HCT116 (cell line): ENCODE results near the gene MYL5. TPM values are rescaled to one million over a fixed set of nuclear protein-coding genes. Genes with fewer than 3 reads are reported as not detected.

Experiments
- ATAC-seq: fragments of 200-7000 bp; cut with Tn5 transposase; 2 replicates; pipeline ENCODE4 v1.9.1; 2020; ENCODE audit warnings: mild to moderate bottlenecking, moderate library complexity
- BruUV-seq: library from RNA; stranded (reverse); fragments of 400-500 nt; replicated peaks from 2 replicates; lab custom pipeline; 2021; lab: Mats Ljungman, UMichigan
- CTCF ChIA-PET: fragments of 300-600 bp; sonication (Branson Sonifier 250); formaldehyde crosslinking; loops from one replicate; lab custom pipeline; 2021; ENCODE audit warnings: antibody characterized with exemption; lab: Charles Lee
- POLR2A ChIA-PET: fragments of 300-600, 350-600 bp; sonication (Branson Sonifier 250); formaldehyde crosslinking; loops from one replicate; lab custom pipeline; 2021; ENCODE audit warnings: antibody characterized with exemption; lab: Charles Lee
- RAD21 ChIA-PET, 2 experiments: fragments of 300-600 bp; sonication (Branson Sonifier 250); formaldehyde crosslinking; loops; one replicate each; lab custom pipeline; 2023; ENCODE audit warnings: low total read pairs in 2 of 2; ENCODE audit not compliant: uncharacterized antibody in 2 of 2, unreplicated experiment in 2 of 2, low non-redundant PET in 1 of 2; lab: Charles Lee
- DNase-seq: peaks from one replicate; pipeline ENCODE4 v3.0.0-alpha.2; 2010; ENCODE audit warnings: low read depth, low spot score
- H2AFZ ChIP-seq: fragments of 200-600 bp; shearing (Covaris generic), sonication (generic); 2 replicates; pipeline ENCODE4 v1.6.1; 2017; ENCODE audit warnings: low read depth, mixed run types, mixed read lengths, antibody characterized with exemption, low read length; ENCODE audit not compliant: poor library complexity, severe bottlenecking
- H3K27ac ChIP-seq: 2 replicates; pipeline ENCODE4 v1.5.1; 2012; ENCODE audit warnings: low read depth, low read length
- H3K27me3 ChIP-seq: fragments of 200-600 bp; sonication (generic); 2 replicates; pipeline ENCODE4 v1.6.1; 2016; ENCODE audit warnings: mixed run types, low read length, mixed read lengths; ENCODE audit not compliant: insufficient read depth
- H3K36me3 ChIP-seq, 2 experiments: fragments of 200-500 bp in 1 of 2; fragments of 200-600 bp in 1 of 2; sonication (Bioruptor generic) in 1 of 2; sonication (generic) in 1 of 2; 2 replicates each; pipeline versions ENCODE4 v1.5.1 to v1.6.1; 2014 to 2016; ENCODE audit warnings: low read length in 2 of 2, inconsistent platforms in 1 of 2, mixed read lengths in 1 of 2, mixed run types in 1 of 2; ENCODE audit not compliant: insufficient read depth in 2 of 2, control insufficient read depth in 1 of 2
- H3K4me1 ChIP-seq, 2 experiments: fragments of 200-600 bp in 1 of 2; sonication (generic) in 1 of 2; 2 replicates each; pipeline versions ENCODE4 v1.5.1 to v1.6.1; 2012 to 2017; ENCODE audit warnings: low read length in 2 of 2, inconsistent platforms in 1 of 2, mild to moderate bottlenecking in 1 of 2, mixed read lengths in 1 of 2, mixed run types in 1 of 2, moderate library complexity in 1 of 2; ENCODE audit not compliant: insufficient read depth in 2 of 2, control insufficient read depth in 1 of 2
- H3K4me2 ChIP-seq: fragments of 200-600 bp; sonication (generic); 2 replicates; pipeline ENCODE4 v1.6.1; 2017; ENCODE audit warnings: mixed run types, low read length, mixed read lengths
- H3K4me3 ChIP-seq, 2 experiments: fragments of 200-600 bp in 1 of 2; sonication (generic) in 1 of 2; replicated peaks in 1 of 2; 2 replicates each; pipeline ENCODE4 v1.5.1; 2011 to 2016; ENCODE audit warnings: low read length in 2 of 2, control low read depth in 1 of 2, low read depth in 1 of 2, mild to moderate bottlenecking in 1 of 2, mixed read lengths in 1 of 2, mixed run types in 1 of 2
- H3K79me2 ChIP-seq: fragments of 200-600 bp; sonication (generic); 2 replicates; pipeline ENCODE4 v1.6.1; 2017; ENCODE audit warnings: mild to moderate bottlenecking, mixed run types, low read length, moderate library complexity, mixed read lengths; ENCODE audit not compliant: insufficient read depth
- H3K9ac ChIP-seq: fragments of 200-600 bp; sonication (generic); 2 replicates; pipeline ENCODE4 v1.6.1; 2016; ENCODE audit warnings: low read length, mixed read lengths
- H3K9me2 ChIP-seq: fragments of 200-600 bp; sonication (generic), shearing (Covaris generic); 2 replicates; pipeline ENCODE4 v1.6.1; 2017; ENCODE audit warnings: mixed run types, mild to moderate bottlenecking, moderate library complexity; ENCODE audit not compliant: insufficient read depth
- H3K9me3 ChIP-seq, 2 experiments: fragments of 200-500 bp in 1 of 2; fragments of 200-600 bp in 1 of 2; sonication (Bioruptor generic) in 1 of 2; sonication (generic) in 1 of 2; 2 replicates each; pipeline ENCODE4 v1.6.1; 2014 to 2017; ENCODE audit warnings: low read length in 2 of 2, mixed read lengths in 2 of 2, inconsistent platforms in 1 of 2, low read depth in 1 of 2, mild to moderate bottlenecking in 1 of 2, mixed run types in 1 of 2, moderate library complexity in 1 of 2; ENCODE audit not compliant: control insufficient read depth in 1 of 2, insufficient read depth in 1 of 2
- H4K20me1 ChIP-seq: fragments of 200-600 bp; sonication (generic), shearing (Covaris generic); 2 replicates; pipeline ENCODE4 v1.6.1; 2017; ENCODE audit warnings: mixed run types, mild to moderate bottlenecking, moderate library complexity; ENCODE audit not compliant: insufficient read depth
- CEBPB ChIP-seq: IDR thresholded peaks from 2 replicates; pipeline ENCODE4 v1.6.1; 2012; ENCODE audit warnings: low read depth
- CTCF ChIP-seq, 3 experiments: fragments of 200-600 bp in 1 of 3; sonication (generic) in 1 of 3; IDR thresholded peaks in 2 of 3; conservative IDR thresholded peaks in 1 of 3; 2 replicates each; pipeline ENCODE4 v1.5.1; 2012 to 2017; ENCODE audit warnings: low read depth in 2 of 3, low read length in 2 of 3, antibody characterized with exemption in 1 of 3, borderline replicate concordance in 1 of 3, control low read depth in 1 of 3, mild to moderate bottlenecking in 1 of 3, mixed read lengths in 1 of 3, mixed run types in 1 of 3, moderate library complexity in 1 of 3; ENCODE audit not compliant: insufficient read depth in 1 of 3
- EZH2phosphoT487 ChIP-seq: fragments of 200-600 bp; IDR thresholded peaks from 2 replicates; pipeline ENCODE4 v1.6.1; 2018; ENCODE audit warnings: antibody characterized with exemption, borderline replicate concordance
- FOSL1 ChIP-seq: IDR thresholded peaks from 2 replicates; pipeline ENCODE4 v1.6.1; 2012; ENCODE audit warnings: low read depth
- POLR2A ChIP-seq: IDR thresholded peaks from 2 replicates; pipeline ENCODE4 v1.7.0; 2011; ENCODE audit warnings: borderline replicate concordance; ENCODE audit not compliant: insufficient read depth, insufficient read length; ENCODE audit errors: extremely low read depth
- POLR2AphosphoS5 ChIP-seq: IDR thresholded peaks from 2 replicates; pipeline ENCODE4 v1.6.1; 2011; ENCODE audit warnings: mild to moderate bottlenecking, low read depth, low read length, moderate library complexity
- SIN3A ChIP-seq: IDR thresholded peaks from 2 replicates; pipeline ENCODE4 v1.6.1; 2012; ENCODE audit warnings: low read depth
- SRF ChIP-seq: IDR thresholded peaks from 2 replicates; pipeline ENCODE4 v1.6.1; 2012; ENCODE audit warnings: low read depth
- ZFX ChIP-seq: fragments of 450-650 bp; IDR thresholded peaks from 2 replicates; pipeline ENCODE4 v1.6.1; 2017
- ZNF274 ChIP-seq: fragments of 200-500 bp; sonication (Bioruptor generic); IDR thresholded peaks from 2 replicates; pipeline ENCODE4 v1.6.1; 2014; ENCODE audit warnings: mild to moderate bottlenecking, low read depth, low read length, inconsistent platforms
- intact Hi-C: fragments of 100-400 bp; cut with micrococcal nuclease; formaldehyde crosslinking; loops from 2 replicates; pipeline ENCODE4 v1.10.0; 2022
- total RNA-seq: library from RNA; stranded (reverse); gene quantifications from one replicate; pipeline ENCODE4 v1.2.1, GENCODE V29; 2021; ENCODE audit not compliant: unreplicated experiment
- TF ChIP-seq, protein P1 (sequence below): IDR thresholded peaks from 2 replicates; pipeline ENCODE4 v1.6.1; 2012

MYL5 gene
- total RNA-seq, 1 experiment from 2014 or later: 14.0 TPM

- ATAC-seq (no peak), DNase-seq (no peak)
- Histone ChIP-seq H3K9me3 (no peaks in the 10 kb centered on the region), H3K9ac (no peak overlapping the region), H3K9me2 (no peaks in the 10 kb centered on the region), H3K4me2 (no peak overlapping the region), H3K36me3 (no peaks in the 10 kb centered on the region), H2AFZ (no peak overlapping the region), H3K27ac (no peak overlapping the region), H3K4me1 (no peaks in the 10 kb centered on the region), H3K27me3 (no peaks in the 10 kb centered on the region), H3K4me3 (no peak overlapping the region), H4K20me1 (no peaks in the 10 kb centered on the region), H3K79me2 (no peaks in the 10 kb centered on the region)
- ChIA-PET RAD21 (no interaction called here), POLR2A (no interaction called here), CTCF (no interaction called here)
- intact Hi-C loops: no loop called here
- TF ChIP-seq CEBPB: no peak
- TF ChIP-seq SIN3A: no peak
- TF ChIP-seq POLR2AphosphoS5: no peak
- no peak for TF ChIP-seq ZFX
- TF ChIP-seq EZH2phosphoT487: no peak
- TF ChIP-seq, protein P1, sequence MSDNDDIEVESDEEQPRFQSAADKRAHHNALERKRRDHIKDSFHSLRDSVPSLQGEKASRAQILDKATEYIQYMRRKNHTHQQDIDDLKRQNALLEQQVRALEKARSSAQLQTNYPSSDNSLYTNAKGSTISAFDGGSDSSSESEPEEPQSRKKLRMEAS: no peak
- no peak for TF ChIP-seq ZNF274
- TF ChIP-seq SRF: no peak
- no peak for TF ChIP-seq FOSL1
- no TSS peak for BruUV-seq
Measured at GRCh38 chr4:648579-649292, 25.6 kb upstream of the MYL5 start.

DNA sequence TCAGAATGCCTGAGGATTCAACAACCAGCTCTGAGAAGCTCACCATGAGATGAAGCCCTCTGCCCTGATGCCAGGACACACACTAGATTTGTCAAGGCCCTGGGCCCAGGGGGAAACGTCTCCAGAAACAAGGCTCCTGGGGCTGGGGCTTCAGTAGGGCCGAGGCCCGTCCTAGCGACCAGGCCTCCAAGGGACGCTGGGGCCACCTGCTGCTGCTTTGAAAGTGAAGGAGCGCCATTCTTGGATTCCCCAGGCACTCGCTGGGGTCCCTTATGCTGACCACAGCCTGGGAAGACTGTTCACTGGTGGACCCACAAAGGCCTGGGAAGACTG lies 25.1 kb upstream of the MYL5 start:
- Histone ChIP-seq H2AFZ (no peak overlapping the region), H4K20me1 (no peaks in the 10 kb centered on the region), H3K79me2 (no peaks in the 10 kb centered on the region), H3K9me2 (no peaks in the 10 kb centered on the region), H3K27ac (no peak overlapping the region), H3K36me3 (no peaks in the 10 kb centered on the region), H3K4me3 (no peak overlapping the region), H3K9me3 (no peaks in the 10 kb centered on the region), H3K9ac (no peak overlapping the region), H3K4me2 (no peak overlapping the region), H3K27me3 (no peaks in the 10 kb centered on the region), H3K4me1 (no peaks in the 10 kb centered on the region)
- no TSS peak for BruUV-seq
- DNase-seq (no peak), ATAC-seq (no peak)
- ChIA-PET RAD21 (no interaction called here), CTCF (no interaction called here), POLR2A (no interaction called here)
- no peak for TF ChIP-seq CTCF (IDR thresholded peaks at IDR 0.05 in 2 of 3, conservative IDR thresholded peaks at IDR 0.05 in 1 of 3; ENCODE audit: borderline replicate concordance in 1 of 3, insufficient read depth in 1 of 3, low read depth in 2 of 3, low read length in 2 of 3)
- TF ChIP-seq POLR2A: no peak
- intact Hi-C loops: no loop called here
